ENCODE data around the gene ATXN10.

DNA sequence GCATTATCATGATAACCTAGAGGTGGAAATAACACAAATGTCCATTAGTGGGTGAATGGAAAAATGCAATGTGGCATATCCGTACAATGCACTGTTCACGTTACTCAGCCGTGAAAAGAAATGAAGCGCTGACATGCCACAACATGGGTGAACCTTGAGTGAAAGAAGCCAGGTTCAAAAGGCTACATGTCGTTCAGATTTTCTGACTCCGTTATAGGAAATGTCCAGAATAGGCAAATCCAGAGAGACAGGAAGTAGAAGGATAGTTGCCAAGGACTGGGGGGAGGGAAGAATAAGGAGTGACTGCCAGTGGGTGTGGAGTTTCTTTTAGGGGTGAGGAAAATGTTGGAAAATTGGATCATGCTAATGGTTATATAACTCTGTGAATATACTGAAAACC is 133.8 kb downstream of the ATXN10 start:
- TF ChIP-seq, protein P1, sequence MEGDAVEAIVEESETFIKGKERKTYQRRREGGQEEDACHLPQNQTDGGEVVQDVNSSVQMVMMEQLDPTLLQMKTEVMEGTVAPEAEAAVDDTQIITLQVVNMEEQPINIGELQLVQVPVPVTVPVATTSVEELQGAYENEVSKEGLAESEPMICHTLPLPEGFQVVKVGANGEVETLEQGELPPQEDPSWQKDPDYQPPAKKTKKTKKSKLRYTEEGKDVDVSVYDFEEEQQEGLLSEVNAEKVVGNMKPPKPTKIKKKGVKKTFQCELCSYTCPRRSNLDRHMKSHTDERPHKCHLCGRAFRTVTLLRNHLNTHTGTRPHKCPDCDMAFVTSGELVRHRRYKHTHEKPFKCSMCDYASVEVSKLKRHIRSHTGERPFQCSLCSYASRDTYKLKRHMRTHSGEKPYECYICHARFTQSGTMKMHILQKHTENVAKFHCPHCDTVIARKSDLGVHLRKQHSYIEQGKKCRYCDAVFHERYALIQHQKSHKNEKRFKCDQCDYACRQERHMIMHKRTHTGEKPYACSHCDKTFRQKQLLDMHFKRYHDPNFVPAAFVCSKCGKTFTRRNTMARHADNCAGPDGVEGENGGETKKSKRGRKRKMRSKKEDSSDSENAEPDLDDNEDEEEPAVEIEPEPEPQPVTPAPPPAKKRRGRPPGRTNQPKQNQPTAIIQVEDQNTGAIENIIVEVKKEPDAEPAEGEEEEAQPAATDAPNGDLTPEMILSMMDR (IDR thresholded peaks at IDR 0.05): no peak
- no peak for TF ChIP-seq POLR2A (IDR thresholded peaks at IDR 0.05)
